ENCODE measurements around the gene CTSE.
"Not testable (repeated sequence)": the region's sequence is repeated elsewhere in the genome, so short reads cannot be mapped to it uniquely, and the experiment has no call there.

Gene CTSE

DNA sequence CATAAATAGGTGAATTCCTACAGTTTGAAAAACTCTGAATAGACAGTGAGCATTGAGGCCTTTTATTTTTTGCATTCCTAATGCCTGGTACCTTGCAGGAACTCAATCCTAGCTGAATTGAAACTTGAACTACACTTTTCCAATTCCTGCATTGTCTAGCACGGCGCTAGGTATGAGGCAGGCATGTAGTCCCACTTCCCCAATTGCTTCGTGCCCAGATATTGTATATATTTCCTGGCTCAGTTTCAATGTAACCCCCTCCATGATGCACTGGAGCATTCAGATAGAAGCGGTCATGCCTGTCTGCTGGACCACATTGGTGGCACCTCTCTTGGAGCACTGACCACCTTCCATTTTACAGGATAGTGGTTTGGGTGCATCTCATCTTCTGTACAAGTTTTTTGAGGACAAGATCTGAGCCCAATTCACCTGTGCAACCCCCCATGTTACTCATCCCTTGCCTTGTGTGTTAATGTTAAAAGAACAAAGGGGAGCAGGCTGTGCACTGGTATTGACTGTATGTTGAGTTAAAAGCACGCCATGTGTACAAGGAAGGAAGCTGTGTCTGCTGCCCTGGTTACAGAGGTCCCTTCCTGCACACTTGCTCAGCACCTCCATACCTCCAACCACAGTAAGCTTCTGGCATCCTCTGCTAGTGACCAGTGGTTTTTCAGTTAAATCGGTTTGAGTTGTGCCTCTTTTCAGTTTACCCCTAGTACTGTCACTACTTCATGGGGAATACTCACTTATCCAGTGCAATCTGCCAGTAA, 10.5 kb downstream of the CTSE start:
- no peak for DNase-seq

- DNase-seq: peak; percentile 39 to 79
These were observed 11.4 kb downstream of the CTSE start for GRCh38 chr1:206012086-206012859.

- DNase-seq: no peak
These were observed 12.6 kb downstream of the CTSE start for GRCh38 chr1:206011057-206011456.

DNA sequence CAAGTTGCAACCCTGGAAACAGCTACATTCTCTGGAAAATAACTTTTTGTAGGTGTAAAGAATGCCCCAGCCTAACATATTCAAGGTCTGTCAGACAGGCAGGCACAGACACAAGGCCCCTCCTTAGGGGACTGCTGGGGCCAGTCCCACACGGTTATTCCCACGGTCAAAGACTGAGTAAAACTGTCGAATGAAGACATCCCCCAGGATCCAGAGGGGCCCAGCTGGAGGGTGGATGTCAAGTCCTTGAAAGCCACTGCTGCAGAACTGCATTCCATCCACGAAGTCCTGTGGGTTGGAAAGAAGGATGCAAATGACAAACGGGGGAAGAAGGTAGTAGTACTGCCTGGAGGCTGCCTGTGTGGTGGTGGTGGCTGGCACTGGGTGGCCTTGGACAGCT, 13.6 kb downstream of the CTSE start:
- no peak for DNase-seq

- no peak for DNase-seq
These were observed 16.7 kb downstream of the CTSE start for GRCh38 chr1:206006946-206007345.

- peak in 1 of 2 donors; percentile 10 for DNase-seq
These were observed 17.9 kb downstream of the CTSE start for GRCh38 chr1:206005778-206006180.

DNA sequence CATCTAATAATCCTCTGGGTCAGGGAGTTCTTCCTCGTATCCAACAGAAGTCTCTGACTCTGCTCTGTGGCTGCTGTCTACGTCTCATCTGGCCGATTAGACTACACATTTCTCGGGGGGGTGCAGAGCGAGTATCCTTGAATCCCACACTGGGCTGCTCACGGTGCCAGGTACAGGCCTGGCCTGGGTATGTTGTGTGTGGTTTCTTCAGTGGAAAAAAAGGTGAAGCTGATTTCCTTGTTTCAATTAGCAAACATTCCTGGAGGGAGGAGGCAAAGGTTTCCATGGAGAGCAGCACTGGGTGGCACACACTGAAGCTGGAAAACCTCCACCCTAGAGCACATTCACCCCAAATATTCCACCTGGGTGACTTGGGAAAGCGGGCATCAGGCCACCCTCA, 18.5 kb downstream of the CTSE start:
- no peak for DNase-seq

DNA sequence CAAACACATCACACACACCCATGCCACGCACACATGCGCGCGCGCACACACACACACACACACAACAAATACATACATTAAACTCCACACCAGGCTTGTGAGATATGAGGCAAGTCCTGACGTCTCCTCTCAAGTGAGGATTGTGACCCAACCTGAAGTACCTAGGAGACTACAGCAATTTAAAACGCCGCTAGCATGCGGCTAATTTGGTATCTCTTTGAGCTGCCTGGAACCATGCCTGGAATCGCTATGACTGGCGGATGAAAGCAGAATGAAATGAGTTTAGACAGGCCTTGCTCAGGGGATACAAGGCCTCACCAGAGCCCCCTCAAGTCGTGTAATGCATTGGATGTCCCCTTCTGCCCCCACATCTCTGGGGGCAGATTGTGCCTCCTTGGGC, 18.9 kb downstream of the CTSE start:
- DNase-seq: no peak

DNA sequence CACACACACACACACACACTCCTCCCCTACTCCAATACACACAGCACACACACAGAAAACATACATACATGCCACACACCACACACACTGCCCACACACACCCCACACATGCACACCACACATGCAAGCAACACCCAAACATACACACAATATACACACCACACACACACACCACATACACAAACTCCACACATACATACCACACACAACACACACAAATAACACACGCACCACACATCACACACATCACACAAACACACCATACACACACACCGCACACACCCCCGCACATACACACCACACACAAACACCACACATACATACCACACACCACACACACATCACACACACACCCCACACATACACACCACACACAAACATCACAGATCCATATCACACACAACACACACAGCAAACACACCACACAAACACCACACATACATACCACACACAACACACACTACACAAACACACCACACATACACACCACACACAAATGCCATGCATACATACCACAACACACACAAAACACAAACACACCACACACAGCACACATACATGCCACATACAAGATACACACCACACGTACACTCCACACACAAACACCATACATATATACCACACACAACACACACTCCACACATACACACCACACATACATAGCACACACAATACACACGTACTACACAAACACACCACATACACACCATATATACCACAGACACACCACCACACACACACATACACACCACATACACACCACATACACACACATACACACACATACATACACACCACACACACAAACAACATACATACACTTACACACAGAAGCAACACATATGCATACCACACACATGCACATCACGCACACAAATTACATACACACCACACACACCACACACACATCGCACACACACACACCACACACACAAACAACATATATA, 19.6 kb downstream of the CTSE start:
- no peak for DNase-seq

GRCh38 chr1:206002871-206003801, 20.6 kb downstream of the CTSE start, which contains the start of gene RAB7B:
RAB7B (minus strand) TSS chr1:206003395; CDS start chr1:205994135, 9,260 bp downstream.
- no peak for DNase-seq

DNA sequence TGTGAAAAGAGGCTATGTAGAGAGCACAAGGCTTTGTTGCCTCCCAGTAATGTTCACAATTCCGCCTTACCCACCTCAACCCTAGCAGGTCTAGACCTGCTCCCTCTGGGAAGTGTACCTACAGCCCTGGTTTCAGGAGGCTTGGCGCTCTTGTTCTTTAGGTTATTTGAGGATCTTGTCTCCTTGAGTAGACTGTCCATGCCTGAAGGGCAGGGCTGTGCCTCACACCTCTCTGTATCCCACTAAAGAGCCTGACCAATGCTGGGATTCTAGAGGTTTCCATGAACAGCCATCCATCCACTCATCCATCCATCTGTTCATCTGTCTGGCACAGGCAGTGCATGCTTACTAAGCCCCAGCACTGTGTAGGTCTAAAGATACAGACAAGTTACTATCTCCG, 21.5 kb downstream of the CTSE start:
- DNase-seq: no peak

GRCh38 chr1:206001476-206001888, 22.2 kb downstream of the CTSE start:
- DNase-seq: peak in 1 of 2 donors; percentile 27

- DNase-seq: no peak
These were observed 22.9 kb downstream of the CTSE start for GRCh38 chr1:206000641-206001339.

DNA sequence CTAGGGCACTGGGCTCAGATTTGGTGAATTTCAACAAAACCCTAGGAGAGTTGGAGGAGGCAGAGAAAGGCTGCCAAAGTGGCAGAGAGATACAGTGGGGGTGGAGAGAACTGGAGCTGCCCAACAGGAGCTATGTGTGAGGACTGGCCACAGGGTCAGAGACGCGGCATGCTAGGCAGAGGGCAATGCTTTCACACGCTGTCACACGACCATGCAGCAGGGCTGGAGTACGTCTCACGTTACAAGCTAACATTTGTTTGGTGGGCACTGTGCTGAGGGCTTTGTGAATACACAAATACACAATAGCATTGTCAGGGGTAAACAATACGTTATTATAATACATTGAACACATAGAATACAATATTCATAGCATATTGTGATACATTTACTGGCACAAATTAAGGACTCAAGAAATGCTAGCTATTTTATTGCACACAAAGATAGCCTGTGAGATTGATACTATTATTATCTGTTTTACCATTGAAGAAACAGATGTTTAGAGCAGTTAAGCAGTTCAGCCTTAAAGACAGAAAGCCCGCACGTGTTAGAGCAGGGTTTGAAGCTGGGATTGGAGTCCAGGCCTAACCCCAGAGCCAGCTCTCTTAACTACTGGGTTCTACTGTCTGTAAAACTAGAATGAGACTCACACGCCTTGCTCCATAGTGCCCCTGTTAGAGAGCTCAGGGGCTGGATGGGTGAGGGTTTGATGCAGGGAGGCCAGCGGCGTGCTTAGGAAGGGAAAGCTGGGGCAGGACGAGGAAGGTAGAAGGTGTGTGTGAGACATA, 25.0 kb downstream of the CTSE start:
- no peak for DNase-seq

GRCh38 chr1:205996641-205997040, 27.1 kb downstream of the CTSE start:
- DNase-seq: not testable (repeated sequence)

- no peak for DNase-seq
These were observed 29.3 kb downstream of the CTSE start for GRCh38 chr1:205994346-205994745.

- no peak for DNase-seq
These were observed 30.6 kb downstream of the CTSE start for GRCh38 chr1:205993068-205993467.

GRCh38 chr1:205992218-205992882, 31.3 kb downstream of the CTSE start:
- DNase-seq: no peak

GRCh38 chr1:205991237-205991636, 32.5 kb downstream of the CTSE start:
- no peak for DNase-seq

DNA sequence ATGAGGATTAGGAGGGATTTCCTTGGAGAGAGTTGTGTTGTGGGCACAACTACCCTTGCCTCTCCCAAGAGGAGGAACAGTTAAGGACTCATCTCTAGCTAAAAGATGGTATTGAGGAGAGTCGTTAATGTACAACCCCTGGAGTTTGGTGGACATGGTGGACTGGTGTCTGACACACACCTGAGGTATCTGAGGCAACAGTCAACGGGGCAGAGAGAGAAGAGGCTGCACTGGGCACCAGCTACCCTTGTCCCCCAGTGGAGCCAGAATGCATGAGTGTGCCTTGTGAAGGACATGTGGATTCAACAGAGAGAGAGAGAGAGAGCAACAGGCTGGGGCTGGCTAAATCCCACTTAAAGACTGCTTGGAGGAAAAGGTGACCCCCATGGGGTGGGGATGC, 33.5 kb downstream of the CTSE start:
- no peak for DNase-seq
